Endothelial cell of umbilical vein (primary cell): Measurements from ENCODE around the gene RRP15. TPM values are rescaled to one million over a fixed set of nuclear protein-coding genes. Genes with fewer than 3 reads are reported as not detected.

Source experiments
- BruUV-seq: library from RNA; stranded (reverse); fragments of 400-500 nt; replicated peaks from 2 replicates; lab custom pipeline; 2021; lab: Mats Ljungman, UMichigan
- CTCF ChIA-PET: fragments of 300-600, 350-600 bp; sonication (Branson Sonifier 250); formaldehyde crosslinking; loops from one replicate; lab custom pipeline; 2021; ENCODE audit warnings: antibody characterized with exemption, inconsistent platforms; lab: Charles Lee
- POLR2A ChIA-PET: fragments of 300-600, 350-600 bp; sonication (Branson Sonifier 250); formaldehyde crosslinking; loops from one replicate; lab custom pipeline; 2021; ENCODE audit warnings: antibody characterized with exemption, inconsistent platforms; lab: Charles Lee
- DNase-seq: peaks from one replicate; pipeline ENCODE4 v3.0.0-alpha.2; 2011; ENCODE audit warnings: low read depth, low spot score
- FAIRE-seq: peaks from 2 replicates; lab custom pipeline; 2011; peaks lifted over from hg19 to GRCh38; lab: Jason Lieb, UNC
- H2AFZ ChIP-seq: 2 replicates; pipeline ENCODE4 v1.6.0; 2012; ENCODE audit warnings: low read depth, low read length, control low read depth, inconsistent platforms
- H3K27ac ChIP-seq: 2 replicates; pipeline ENCODE4 v1.5.1; 2011; ENCODE audit warnings: low read depth, mild to moderate bottlenecking, control low read depth, low read length, moderate library complexity; ENCODE audit not compliant: insufficient read depth
- H3K27me3 ChIP-seq, 2 experiments: 2 replicates each; pipeline versions ENCODE4 v1.6.0 to v1.6.1; 2011; ENCODE audit warnings: low read length in 2 of 2, mixed read lengths in 1 of 2; ENCODE audit not compliant: control insufficient read depth in 2 of 2, insufficient read depth in 2 of 2
- H3K36me3 ChIP-seq, 2 experiments: 2 replicates in 1 of 2; 3 replicates in 1 of 2; pipeline ENCODE4 v1.5.1; 2011; ENCODE audit warnings: low read length in 2 of 2, mild to moderate bottlenecking in 1 of 2, moderate library complexity in 1 of 2; ENCODE audit not compliant: control insufficient read depth in 2 of 2, insufficient read depth in 2 of 2; ENCODE audit errors: extremely low read depth in 1 of 2
- H3K4me1 ChIP-seq: 3 replicates; pipeline ENCODE4 v1.5.1; 2011; ENCODE audit warnings: mild to moderate bottlenecking, low read length; ENCODE audit not compliant: control insufficient read depth, insufficient read depth; ENCODE audit errors: extremely low read depth
- H3K4me2 ChIP-seq: 2 replicates; pipeline ENCODE4 v1.6.1; 2011; ENCODE audit warnings: low read length, control low read depth, mixed read lengths; ENCODE audit not compliant: insufficient read depth
- H3K4me3 ChIP-seq, 3 experiments: fragments of 200-600 bp in 1 of 3; sonication (generic), shearing (Covaris generic) in 1 of 3; replicated peaks in 1 of 3; 2 replicates each; pipeline ENCODE4 v1.5.1; 2011 to 2016; ENCODE audit warnings: control low read depth in 3 of 3, low read length in 3 of 3, mild to moderate bottlenecking in 2 of 3, inconsistent platforms in 1 of 3, low read depth in 1 of 3, moderate library complexity in 1 of 3; ENCODE audit not compliant: insufficient read depth in 1 of 3
- H3K79me2 ChIP-seq: 2 replicates; pipeline ENCODE4 v1.6.0; 2012; ENCODE audit warnings: low read length, inconsistent platforms; ENCODE audit not compliant: control insufficient read depth, insufficient read depth
- H3K9ac ChIP-seq: replicated peaks from 2 replicates; pipeline ENCODE3; 2011; ENCODE audit warnings: low read length, control low read depth; ENCODE audit not compliant: insufficient read depth; ENCODE audit errors: extremely low read depth
- H3K9me1 ChIP-seq: replicated peaks from 3 replicates; pipeline ENCODE4 v1.6.0; 2011; ENCODE audit warnings: mild to moderate bottlenecking, low read length; ENCODE audit not compliant: control insufficient read depth, insufficient read depth; ENCODE audit errors: extremely low read depth
- H3K9me3 ChIP-seq: replicated peaks from 2 replicates; pipeline ENCODE4 v1.5.1; 2012; ENCODE audit warnings: low read length, inconsistent platforms; ENCODE audit not compliant: control insufficient read depth, insufficient read depth
- H4K20me1 ChIP-seq: replicated peaks from 2 replicates; pipeline ENCODE3; 2011; ENCODE audit warnings: mild to moderate bottlenecking, low read length; ENCODE audit not compliant: control insufficient read depth, insufficient read depth; ENCODE audit errors: extremely low read depth
- EZH2 ChIP-seq: IDR thresholded peaks from 2 replicates; pipeline ENCODE4 v1.6.1; 2012; ENCODE audit warnings: borderline replicate concordance, low read depth, mild to moderate bottlenecking, moderate library complexity, low read length, inconsistent platforms; ENCODE audit not compliant: severe bottlenecking
- FOS ChIP-seq: IDR thresholded peaks from 2 replicates; pipeline ENCODE4 v1.6.1; 2011; ENCODE audit warnings: mild to moderate bottlenecking, low read length, moderate library complexity, borderline replicate concordance; ENCODE audit not compliant: insufficient read depth
- GATA2 ChIP-seq: IDR thresholded peaks from 2 replicates; pipeline ENCODE4 v1.7.0; 2011; ENCODE audit warnings: low read depth, mild to moderate bottlenecking, moderate library complexity, mixed read lengths, low read length; ENCODE audit not compliant: insufficient read length, insufficient read depth
- JUN ChIP-seq: IDR thresholded peaks from 2 replicates; pipeline ENCODE4 v1.6.1; 2011; ENCODE audit warnings: borderline replicate concordance, low read depth; ENCODE audit not compliant: insufficient read length, insufficient read depth
- MYC ChIP-seq: IDR thresholded peaks from one replicate; pipeline ENCODE4 v1.6.1; 2011; ENCODE audit warnings: mild to moderate bottlenecking, low read depth, low read length
- POLR2A ChIP-seq: IDR thresholded peaks from 2 replicates; pipeline ENCODE4 v1.6.1; 2012; ENCODE audit warnings: low read depth, mild to moderate bottlenecking, control low read depth, low read length
- POLR2AphosphoS5 ChIP-seq: IDR thresholded peaks from 2 replicates; pipeline ENCODE4 v1.6.1; 2012; ENCODE audit warnings: low read depth, mild to moderate bottlenecking, control low read depth, low read length, moderate library complexity; ENCODE audit not compliant: insufficient read depth
- dilution Hi-C: fragments of 300-500 bp; cut with MboI; formaldehyde crosslinking; loops from one replicate; pipeline ENCODE4 v1.15.0; 2019; ENCODE audit warnings: low sequenced_read_pairs; ENCODE audit not compliant: extremely low pct_ligation_motif_present
- intact Hi-C: fragments of 100-400 bp; cut with micrococcal nuclease; formaldehyde crosslinking; loops from one replicate; pipeline ENCODE4 v1.10.0; 2022
- polyA plus RNA-seq, 4 experiments: library from polyadenylated mRNA; depleted of rRNA in 3 of 4; stranded (reverse) in 3 of 4; unstranded in 1 of 4; fragments of >200 nt; gene quantifications; 2 replicates each; pipeline versions ENCODE4 v1.2.1 to v1.2.3, GENCODE V29; 2011 to 2012; ENCODE audit warnings: missing spikeins in 1 of 4
- total RNA-seq: library from RNA; stranded (reverse); gene quantifications from 2 replicates; pipeline ENCODE4 v1.2.3, GENCODE V29; 2021
- TF ChIP-seq, protein P1 (sequence below), 2 donors: IDR thresholded peaks; 1 replicate in 1 of 2; 2 replicates in 1 of 2; pipeline ENCODE4 v1.5.1; 2011; ENCODE audit warnings: low read length in 2 of 2, mild to moderate bottlenecking in 2 of 2, moderate library complexity in 2 of 2, control low read depth in 1 of 2, inconsistent platforms in 1 of 2, low read depth in 1 of 2; ENCODE audit not compliant: insufficient read depth in 1 of 2; ENCODE audit errors: extremely low read depth in 1 of 2
- TF ChIP-seq, protein P2 (sequence below): IDR thresholded peaks from 2 replicates; pipeline ENCODE4 v1.6.1; 2011; ENCODE audit not compliant: insufficient read depth, insufficient read length

The RRP15 gene
- total and polyA plus RNA-seq, 2 donors (not counting 3 experiments of a cell fraction or from before 2014, with no cell fraction given) = 1.0 to 17.3 TPM

DNA sequence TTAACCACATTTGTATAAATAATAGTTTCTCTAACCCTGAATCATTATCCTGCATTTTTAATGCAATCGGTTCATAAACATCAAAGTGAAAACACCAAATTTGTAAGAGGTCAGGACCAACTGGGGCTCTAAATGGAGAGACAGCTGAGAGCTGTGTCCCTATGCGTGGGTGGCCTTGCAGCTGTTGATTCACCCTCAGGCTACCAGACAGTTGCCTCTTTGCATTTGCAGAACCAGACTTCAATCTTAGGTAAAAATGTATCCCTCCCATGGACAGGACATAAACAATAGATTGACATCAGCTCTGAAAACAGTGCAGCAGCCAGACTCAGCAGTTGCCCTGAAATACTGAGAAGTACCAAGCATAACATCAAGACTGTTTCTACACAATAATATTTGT is 51.2 kb downstream of the RRP15 start:
- Histone ChIP-seq H3K9ac (no peak overlapping the region), H3K27me3 (no peaks in the 10 kb centered on the region), H3K36me3 (no peaks in the 10 kb centered on the region), H3K9me3 (no peaks in the 10 kb centered on the region), H4K20me1 (no peaks in the 10 kb centered on the region), H3K4me3 (no peak overlapping the region), H3K27ac (no peak overlapping the region), H2AFZ (no peak overlapping the region), H3K4me2 (no peak overlapping the region), H3K9me1 (no peaks in the 10 kb centered on the region), H3K79me2 (no peaks in the 10 kb centered on the region), H3K4me1 (no peaks in the 10 kb centered on the region)
- no peak for FAIRE-seq
- BruUV-seq = no TSS peak
- TF ChIP-seq POLR2AphosphoS5 (no peak), GATA2 (no peak), JUN (no peak), POLR2A (no peak), MYC (no peak), EZH2 (no peak), FOS (no peak)
- TF ChIP-seq, protein P1, sequence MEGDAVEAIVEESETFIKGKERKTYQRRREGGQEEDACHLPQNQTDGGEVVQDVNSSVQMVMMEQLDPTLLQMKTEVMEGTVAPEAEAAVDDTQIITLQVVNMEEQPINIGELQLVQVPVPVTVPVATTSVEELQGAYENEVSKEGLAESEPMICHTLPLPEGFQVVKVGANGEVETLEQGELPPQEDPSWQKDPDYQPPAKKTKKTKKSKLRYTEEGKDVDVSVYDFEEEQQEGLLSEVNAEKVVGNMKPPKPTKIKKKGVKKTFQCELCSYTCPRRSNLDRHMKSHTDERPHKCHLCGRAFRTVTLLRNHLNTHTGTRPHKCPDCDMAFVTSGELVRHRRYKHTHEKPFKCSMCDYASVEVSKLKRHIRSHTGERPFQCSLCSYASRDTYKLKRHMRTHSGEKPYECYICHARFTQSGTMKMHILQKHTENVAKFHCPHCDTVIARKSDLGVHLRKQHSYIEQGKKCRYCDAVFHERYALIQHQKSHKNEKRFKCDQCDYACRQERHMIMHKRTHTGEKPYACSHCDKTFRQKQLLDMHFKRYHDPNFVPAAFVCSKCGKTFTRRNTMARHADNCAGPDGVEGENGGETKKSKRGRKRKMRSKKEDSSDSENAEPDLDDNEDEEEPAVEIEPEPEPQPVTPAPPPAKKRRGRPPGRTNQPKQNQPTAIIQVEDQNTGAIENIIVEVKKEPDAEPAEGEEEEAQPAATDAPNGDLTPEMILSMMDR (IDR thresholded peaks at IDR 0.05; ENCODE audit: extremely low read depth in 1 of 2, insufficient read depth in 1 of 2, low read depth in 1 of 2, low read length in 2 of 2) = no peak
- TF ChIP-seq, protein P2, sequence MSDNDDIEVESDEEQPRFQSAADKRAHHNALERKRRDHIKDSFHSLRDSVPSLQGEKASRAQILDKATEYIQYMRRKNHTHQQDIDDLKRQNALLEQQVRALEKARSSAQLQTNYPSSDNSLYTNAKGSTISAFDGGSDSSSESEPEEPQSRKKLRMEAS = no peak
- no peak for DNase-seq
- dilution Hi-C loops (no loop called here), intact Hi-C loops (loop anchor here (10.0 kb wide), 1 partner anchor 478 kb away; no protein-coding TSS in a partner anchor)
- ChIA-PET POLR2A (no interaction called here), CTCF (interaction anchor here (2.0 to 4.1 kb wide), 2 partner anchors 36 to 730 kb away, joined by 6 to 38 read pairs; no protein-coding TSS in a partner anchor)
